Measurements from ENCODE around the gene LEAP2.
"Not testable (repeated sequence)": the region's sequence is repeated elsewhere in the genome, so short reads cannot be mapped to it uniquely, and the experiment has no call there.

GRCh38 chr5:132854992-132855391 lies 18.5 kb upstream of the LEAP2 start:
- TF ChIP-seq RNF2 (IDR thresholded peaks at IDR 0.05; ENCODE audit: borderline replicate concordance, low read depth, low read length, missing control alignments, poor library complexity, severe bottlenecking); POLR2A (IDR thresholded peaks at IDR 0.05; ENCODE audit: control extremely low read depth in 1 of 2, low read depth in 2 of 2, low read length in 2 of 2); CTCF (IDR thresholded peaks at IDR 0.05; ENCODE audit: control extremely low read depth in 1 of 3, insufficient read depth in 1 of 3, low read depth in 1 of 3, low read length in 3 of 3); POLR2AphosphoS5 (IDR thresholded peaks at IDR 0.05; ENCODE audit: low read depth, low read length); MAX (IDR thresholded peaks at IDR 0.05); EZH2 (IDR thresholded peaks at IDR 0.05; ENCODE audit: low read depth, low read length, severe bottlenecking); CREB1 (IDR thresholded peaks at IDR 0.05); YY1 (IDR thresholded peaks at IDR 0.05; ENCODE audit: low read depth, low read length); SRF (IDR thresholded peaks at IDR 0.05; ENCODE audit: low read depth, low read length): not testable (repeated sequence)

All from H1 (cell line).